Measurements from ENCODE around the gene CNTN1.

DNA sequence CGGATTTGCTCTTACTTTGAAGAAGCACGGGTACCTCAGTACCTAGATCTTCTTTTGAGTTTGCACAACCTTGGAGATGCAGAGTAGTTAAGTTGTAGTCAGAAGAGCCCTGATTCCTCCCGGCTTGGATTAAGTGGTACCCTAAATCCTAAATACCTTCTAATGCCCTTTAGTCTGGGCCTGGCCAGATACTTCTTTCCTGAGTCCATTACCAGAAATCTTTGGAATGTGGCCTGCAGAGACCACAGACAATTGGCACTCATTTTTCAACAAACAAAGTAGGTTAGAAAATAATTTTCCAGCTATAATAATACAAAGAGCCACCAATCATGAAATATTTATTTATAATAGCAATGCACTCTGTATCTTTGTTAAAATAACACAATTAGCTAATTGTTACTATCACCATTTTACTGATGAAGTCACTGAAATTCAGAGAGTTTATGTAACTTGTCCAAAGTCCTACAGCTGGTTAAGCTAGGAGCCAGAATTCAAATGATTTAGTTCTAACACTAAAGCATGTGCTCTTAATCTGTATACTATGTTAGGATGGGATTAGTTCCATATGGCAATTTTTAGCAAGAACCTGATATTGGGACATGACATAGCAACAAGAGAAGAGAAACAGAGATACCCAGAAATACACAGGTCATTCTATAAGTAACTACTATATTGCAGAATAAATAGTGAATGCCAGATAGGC, 363.8 kb downstream of the CNTN1 start:
- TF ChIP-seq POLR2A (IDR thresholded peaks at IDR 0.05; ENCODE audit: low read length) (no peak), GATA1 (IDR thresholded peaks at IDR 0.05; ENCODE audit: low read depth, low read length) (no peak)
